ENCODE data around the gene KCNH1.

KCNH1 gene

GRCh38 chr1:210648588-210649269, 485.2 kb downstream of the KCNH1 start:
- no peaks in the 10 kb centered on the region for H3K9me3 ChIP-seq (ENCODE audit: control insufficient read depth, low read length)
- WGBS, 2 experiments = 100% methylated on average over 2 of the region's 2 CpGs
- H3K4me3 ChIP-seq (ENCODE audit: insufficient read depth, low read depth, low read length) = no peak overlapping the region
- H3K27ac ChIP-seq (ENCODE audit: insufficient read depth, low read depth, low read length, poor library complexity, severe bottlenecking) = no peak overlapping the region
- no peaks in the 10 kb centered on the region for H3K36me3 ChIP-seq (ENCODE audit: control insufficient read depth, insufficient read depth, low read length)
- no peaks in the 10 kb centered on the region for H3K27me3 ChIP-seq (ENCODE audit: control insufficient read depth, insufficient read depth, low read length, poor library complexity, severe bottlenecking)
- peaks cover 9% of the 10 kb centered on the region for H3K4me1 ChIP-seq (ENCODE audit: control insufficient read depth, insufficient read depth, low read length)

DNA sequence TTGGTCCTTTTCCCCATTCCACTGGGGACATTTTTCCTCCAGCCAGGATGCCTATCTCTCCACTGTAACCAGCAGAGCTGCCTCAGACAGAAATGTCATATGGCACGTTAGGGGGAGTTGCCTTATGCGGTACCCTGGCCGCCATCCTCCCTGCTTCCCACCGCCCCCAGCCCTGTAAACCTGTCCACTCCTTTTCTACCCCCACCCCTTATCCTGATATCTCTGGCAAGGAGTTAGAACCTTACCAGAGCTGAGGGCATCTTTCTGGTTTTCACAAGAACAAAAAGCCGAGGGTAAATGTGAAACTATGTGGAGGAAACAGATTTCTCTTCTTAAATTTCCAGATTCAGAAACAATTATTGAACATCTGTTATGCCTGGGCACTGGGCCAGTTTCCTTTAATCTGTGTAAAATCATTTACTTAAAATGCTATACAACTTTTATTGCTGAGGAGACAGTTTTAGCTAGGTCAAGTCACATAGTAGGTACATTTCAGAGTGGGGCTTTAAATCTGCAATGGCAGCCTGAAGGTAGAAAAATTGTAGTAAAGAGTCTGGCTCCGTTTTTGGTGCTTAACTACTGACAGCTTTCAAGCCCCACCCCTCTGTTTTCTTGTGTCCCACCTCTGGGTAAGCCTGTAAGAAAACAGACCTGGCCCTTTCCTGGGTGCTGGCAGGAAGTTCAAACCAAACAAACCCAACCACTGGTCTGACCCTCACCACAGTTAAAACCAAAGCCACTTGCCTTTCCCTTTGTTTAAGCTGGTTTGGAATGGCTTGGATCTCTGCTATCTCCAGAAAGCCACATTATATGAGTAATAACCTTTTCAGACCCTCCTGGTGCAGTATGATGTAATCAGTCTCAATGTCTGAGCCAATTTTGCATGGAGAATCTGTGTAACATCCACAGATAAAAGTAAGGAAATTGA, 486.3 kb downstream of the KCNH1 start:
- Histone ChIP-seq H3K27me3 (ENCODE audit: control insufficient read depth, insufficient read depth, low read length, poor library complexity, severe bottlenecking) (no peaks in the 10 kb centered on the region), H3K27ac (ENCODE audit: insufficient read depth, low read depth, low read length, poor library complexity, severe bottlenecking) (no peak overlapping the region), H3K4me1 (ENCODE audit: control insufficient read depth, insufficient read depth, low read length) (peaks cover 9% of the 10 kb centered on the region), H3K4me3 (ENCODE audit: insufficient read depth, low read depth, low read length) (no peak overlapping the region), H3K9me3 (ENCODE audit: control insufficient read depth, low read length) (no peaks in the 10 kb centered on the region), H3K36me3 (ENCODE audit: control insufficient read depth, insufficient read depth, low read length) (no peaks in the 10 kb centered on the region)
- WGBS, 2 experiments = 90 to 96% methylated on average over 5 to 6 of the region's 6 CpGs

- Histone ChIP-seq H3K27me3 (ENCODE audit: control insufficient read depth, insufficient read depth, low read length, poor library complexity, severe bottlenecking) (no peaks in the 10 kb centered on the region), H3K36me3 (ENCODE audit: control insufficient read depth, insufficient read depth, low read length) (no peaks in the 10 kb centered on the region), H3K4me3 (ENCODE audit: insufficient read depth, low read depth, low read length) (no peak overlapping the region), H3K27ac (ENCODE audit: insufficient read depth, low read depth, low read length, poor library complexity, severe bottlenecking) (peak overlapping the region; percentile 68), H3K4me1 (ENCODE audit: control insufficient read depth, insufficient read depth, low read length) (peaks cover 9% of the 10 kb centered on the region), H3K9me3 (ENCODE audit: control insufficient read depth, low read length) (no peaks in the 10 kb centered on the region)
- WGBS, 2 experiments = 67 to 68% methylated on average over 1 to 2 of the region's 2 CpGs
Observed at GRCh38 chr1:210646258-210646616, 487.7 kb downstream of the KCNH1 start.

- Histone ChIP-seq H3K27me3 (ENCODE audit: control insufficient read depth, insufficient read depth, low read length, poor library complexity, severe bottlenecking) (no peaks in the 10 kb centered on the region), H3K4me3 (ENCODE audit: insufficient read depth, low read depth, low read length) (no peak overlapping the region), H3K27ac (ENCODE audit: insufficient read depth, low read depth, low read length, poor library complexity, severe bottlenecking) (peak overlapping the region; percentile 68), H3K36me3 (ENCODE audit: control insufficient read depth, insufficient read depth, low read length) (no peaks in the 10 kb centered on the region), H3K4me1 (ENCODE audit: control insufficient read depth, insufficient read depth, low read length) (peaks cover 9% of the 10 kb centered on the region), H3K9me3 (ENCODE audit: control insufficient read depth, low read length) (no peaks in the 10 kb centered on the region)
- 73 to 81% methylated on average over 7 of the region's 7 CpGs for WGBS, 2 experiments
Observed at GRCh38 chr1:210645582-210646257, 488.2 kb downstream of the KCNH1 start.

DNA sequence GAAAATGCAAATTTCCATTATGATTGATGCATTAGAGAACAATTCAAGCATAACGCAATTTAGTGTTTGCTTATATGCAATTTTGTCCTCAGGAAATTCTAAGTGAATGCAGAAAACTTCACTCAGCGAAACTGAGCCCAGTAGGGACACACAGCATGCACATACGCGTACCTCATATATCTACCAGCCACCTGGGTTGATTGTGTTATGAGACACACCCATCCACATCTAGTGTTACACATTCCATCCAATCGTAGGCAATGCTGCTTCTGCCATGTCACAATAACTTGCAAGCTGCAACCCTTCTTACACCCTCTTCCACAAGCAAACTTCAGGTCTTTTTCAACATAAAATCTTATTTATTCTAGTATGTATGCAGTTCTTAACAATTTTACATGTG, 492.4 kb downstream of the KCNH1 start:
- no peaks in the 10 kb centered on the region for H3K9me3 ChIP-seq (ENCODE audit: control insufficient read depth, low read length)
- H3K36me3 ChIP-seq (ENCODE audit: control insufficient read depth, insufficient read depth, low read length) = no peaks in the 10 kb centered on the region
- H3K4me1 ChIP-seq (ENCODE audit: control insufficient read depth, insufficient read depth, low read length) = peaks cover 9% of the 10 kb centered on the region
- no peak overlapping the region for H3K4me3 ChIP-seq (ENCODE audit: insufficient read depth, low read depth, low read length)
- H3K27me3 ChIP-seq (ENCODE audit: control insufficient read depth, insufficient read depth, low read length, poor library complexity, severe bottlenecking) = no peaks in the 10 kb centered on the region
- H3K27ac ChIP-seq (ENCODE audit: insufficient read depth, low read depth, low read length, poor library complexity, severe bottlenecking) = no peak overlapping the region
- 93 to 95% methylated on average over 5 of the region's 5 CpGs for WGBS, 2 experiments

GRCh38 chr1:210635108-210635507, 498.8 kb downstream of the KCNH1 start:
- 94 to 100% methylated on average over 2 of the region's 2 CpGs for WGBS, 2 experiments
- no peaks in the 10 kb centered on the region for H3K36me3 ChIP-seq (ENCODE audit: control insufficient read depth, insufficient read depth, low read length)

DNA sequence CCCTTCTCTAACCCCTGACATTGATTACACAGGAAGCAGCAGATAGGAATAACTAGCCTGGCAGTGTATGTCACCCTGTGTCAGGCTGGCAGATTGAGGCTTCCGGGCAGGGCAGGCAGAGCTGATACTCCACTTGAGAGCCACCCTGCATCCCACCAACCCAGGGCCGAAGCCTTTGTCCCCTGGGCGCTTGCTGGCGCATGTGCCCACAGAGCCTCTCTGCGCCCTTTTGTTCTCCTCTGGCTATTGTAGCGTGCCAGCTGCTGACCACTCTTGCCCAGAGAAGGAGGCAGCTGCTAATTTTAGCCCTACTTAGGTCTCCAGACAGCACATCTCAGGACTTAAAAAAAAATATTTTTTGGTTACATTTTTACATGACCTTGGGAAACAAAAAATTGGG, 500.3 kb downstream of the KCNH1 start:
- Histone ChIP-seq H3K9me3 (ENCODE audit: control insufficient read depth, low read length) (no peaks in the 10 kb centered on the region), H3K27ac (ENCODE audit: insufficient read depth, low read depth, low read length, poor library complexity, severe bottlenecking) (no peak overlapping the region), H3K4me3 (ENCODE audit: insufficient read depth, low read depth, low read length) (no peak overlapping the region), H3K4me1 (ENCODE audit: control insufficient read depth, insufficient read depth, low read length) (peaks cover 16% of the 10 kb centered on the region), H3K27me3 (ENCODE audit: control insufficient read depth, insufficient read depth, low read length, poor library complexity, severe bottlenecking) (no peaks in the 10 kb centered on the region), H3K36me3 (ENCODE audit: control insufficient read depth, insufficient read depth, low read length) (no peaks in the 10 kb centered on the region)
- 86 to 88% methylated on average over 6 of the region's 6 CpGs for WGBS, 2 experiments

More at GRCh38 chr1:210635108-210635507, 498.8 kb downstream of the KCNH1 start:
- Histone ChIP-seq H3K9me3 (ENCODE audit: control insufficient read depth, low read length) (no peaks in the 10 kb centered on the region), H3K27ac (ENCODE audit: insufficient read depth, low read depth, low read length, poor library complexity, severe bottlenecking) (no peak overlapping the region), H3K27me3 (ENCODE audit: control insufficient read depth, insufficient read depth, low read length, poor library complexity, severe bottlenecking) (no peaks in the 10 kb centered on the region), H3K4me1 (ENCODE audit: control insufficient read depth, insufficient read depth, low read length) (peaks cover 16% of the 10 kb centered on the region), H3K4me3 (ENCODE audit: insufficient read depth, low read depth, low read length) (no peak overlapping the region)

DNA sequence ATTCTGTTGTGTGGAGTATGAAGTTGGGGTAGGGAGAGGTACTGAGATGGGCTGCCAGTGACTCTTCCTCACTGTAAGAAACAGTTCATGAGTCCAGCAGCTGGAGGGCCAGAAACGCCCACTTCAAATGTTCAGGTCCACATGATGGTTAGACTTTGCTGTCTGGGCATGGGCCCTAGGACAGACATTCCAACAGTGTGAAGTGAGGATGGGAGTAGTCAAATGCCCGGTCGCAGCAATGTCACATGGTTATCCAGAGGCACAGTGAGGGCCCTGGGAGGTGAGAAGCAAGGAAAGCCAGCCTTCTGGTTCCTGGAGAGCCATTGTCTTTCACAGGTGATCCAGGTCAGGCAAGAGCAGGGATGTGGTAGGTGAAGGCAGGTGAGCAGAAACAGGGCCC, 500.8 kb downstream of the KCNH1 start:
- no peaks in the 10 kb centered on the region for H3K27me3 ChIP-seq (ENCODE audit: control insufficient read depth, insufficient read depth, low read length, poor library complexity, severe bottlenecking)
- H3K27ac ChIP-seq (ENCODE audit: insufficient read depth, low read depth, low read length, poor library complexity, severe bottlenecking) = no peak overlapping the region
- H3K4me3 ChIP-seq (ENCODE audit: insufficient read depth, low read depth, low read length) = no peak overlapping the region
- no peaks in the 10 kb centered on the region for H3K9me3 ChIP-seq (ENCODE audit: control insufficient read depth, low read length)
- 93 to 95% methylated on average over 3 of the region's 3 CpGs for WGBS, 2 experiments
- H3K36me3 ChIP-seq (ENCODE audit: control insufficient read depth, insufficient read depth, low read length) = no peaks in the 10 kb centered on the region
- H3K4me1 ChIP-seq (ENCODE audit: control insufficient read depth, insufficient read depth, low read length) = peaks cover 16% of the 10 kb centered on the region

GRCh38 chr1:210631399-210631798, 502.5 kb downstream of the KCNH1 start:
- 88 to 96% methylated on average over 3 of the region's 3 CpGs for WGBS, 2 experiments
- Histone ChIP-seq H3K36me3 (ENCODE audit: control insufficient read depth, insufficient read depth, low read length) (no peaks in the 10 kb centered on the region), H3K27ac (ENCODE audit: insufficient read depth, low read depth, low read length, poor library complexity, severe bottlenecking) (no peak overlapping the region), H3K9me3 (ENCODE audit: control insufficient read depth, low read length) (no peaks in the 10 kb centered on the region), H3K4me3 (ENCODE audit: insufficient read depth, low read depth, low read length) (no peak overlapping the region), H3K27me3 (ENCODE audit: control insufficient read depth, insufficient read depth, low read length, poor library complexity, severe bottlenecking) (no peaks in the 10 kb centered on the region), H3K4me1 (ENCODE audit: control insufficient read depth, insufficient read depth, low read length) (peaks cover 16% of the 10 kb centered on the region)

DNA sequence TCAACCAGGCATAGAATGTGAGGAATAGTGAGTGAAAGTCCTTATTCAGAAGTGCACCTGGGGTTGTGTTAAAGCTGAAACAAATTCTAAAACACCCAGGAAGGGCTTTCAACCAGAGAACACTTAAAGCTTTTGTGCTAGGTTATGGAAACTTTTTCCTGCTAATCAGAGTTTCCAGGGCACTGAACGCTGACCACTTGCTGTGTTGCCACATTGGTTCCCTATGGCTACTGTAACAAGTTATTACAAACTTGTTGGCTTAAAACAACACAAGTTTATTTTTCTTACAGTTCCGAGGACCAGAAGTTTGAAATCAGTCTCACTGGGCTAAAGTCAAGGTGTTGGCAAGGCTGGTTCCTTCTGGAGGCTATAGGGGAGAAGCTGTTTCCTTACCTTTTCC, 504.7 kb downstream of the KCNH1 start:
- Histone ChIP-seq H3K27ac (ENCODE audit: insufficient read depth, low read depth, low read length, poor library complexity, severe bottlenecking) (no peak overlapping the region), H3K36me3 (ENCODE audit: control insufficient read depth, insufficient read depth, low read length) (no peaks in the 10 kb centered on the region), H3K27me3 (ENCODE audit: control insufficient read depth, insufficient read depth, low read length, poor library complexity, severe bottlenecking) (no peaks in the 10 kb centered on the region), H3K4me1 (ENCODE audit: control insufficient read depth, insufficient read depth, low read length) (peaks cover 15% of the 10 kb centered on the region), H3K9me3 (ENCODE audit: control insufficient read depth, low read length) (no peaks in the 10 kb centered on the region), H3K4me3 (ENCODE audit: insufficient read depth, low read depth, low read length) (no peak overlapping the region)
- 88 to 100% methylated on average over 2 of the region's 2 CpGs for WGBS, 2 experiments

Data from ectodermal cell (in vitro differentiated cells).